Neutrophil (primary cell): Measurements from ENCODE around the gene TMEM121.

Source experiments
- H3K27ac ChIP-seq: fragments of 200-600 bp; sonication (generic); 2 replicates; pipeline ENCODE4 v1.5.1; 2016; ENCODE audit warnings: mild to moderate bottlenecking, moderate library complexity
- H3K27me3 ChIP-seq: fragments of 200-600 bp; sonication (generic); 2 replicates; pipeline ENCODE4 v1.6.0; 2016; ENCODE audit warnings: mild to moderate bottlenecking
- H3K36me3 ChIP-seq: fragments of 200-600 bp; sonication (generic); 2 replicates; pipeline ENCODE4 v1.5.1; 2017
- H3K4me1 ChIP-seq, 2 experiments: fragments of 200-600 bp in 1 of 2; sonication (generic) in 1 of 2; 1 replicate in 1 of 2; 2 replicates in 1 of 2; pipeline versions ENCODE4 v1.5.1 to v1.6.1; 2013 to 2016; ENCODE audit warnings: low read depth in 1 of 2, low read length in 1 of 2, mild to moderate bottlenecking in 1 of 2, moderate library complexity in 1 of 2; ENCODE audit not compliant: control insufficient read depth in 1 of 2, insufficient read depth in 1 of 2
- H3K4me3 ChIP-seq, 2 experiments: fragments of 200-600 bp in 1 of 2; sonication (generic) in 1 of 2; 1 replicate in 1 of 2; 2 replicates in 1 of 2; pipeline ENCODE4 v1.5.1; 2013 to 2016; ENCODE audit warnings: low read depth in 1 of 2, low read length in 1 of 2, mild to moderate bottlenecking in 1 of 2, moderate library complexity in 1 of 2
- H3K9me3 ChIP-seq: fragments of 200-600 bp; sonication (generic); 2 replicates; pipeline ENCODE4 v1.5.1; 2016
- CTCF ChIP-seq: fragments of 200-600 bp; sonication (generic); IDR thresholded peaks from 2 replicates; pipeline ENCODE4 v1.5.1; 2016; ENCODE audit warnings: antibody characterized with exemption

The TMEM121 gene

DNA sequence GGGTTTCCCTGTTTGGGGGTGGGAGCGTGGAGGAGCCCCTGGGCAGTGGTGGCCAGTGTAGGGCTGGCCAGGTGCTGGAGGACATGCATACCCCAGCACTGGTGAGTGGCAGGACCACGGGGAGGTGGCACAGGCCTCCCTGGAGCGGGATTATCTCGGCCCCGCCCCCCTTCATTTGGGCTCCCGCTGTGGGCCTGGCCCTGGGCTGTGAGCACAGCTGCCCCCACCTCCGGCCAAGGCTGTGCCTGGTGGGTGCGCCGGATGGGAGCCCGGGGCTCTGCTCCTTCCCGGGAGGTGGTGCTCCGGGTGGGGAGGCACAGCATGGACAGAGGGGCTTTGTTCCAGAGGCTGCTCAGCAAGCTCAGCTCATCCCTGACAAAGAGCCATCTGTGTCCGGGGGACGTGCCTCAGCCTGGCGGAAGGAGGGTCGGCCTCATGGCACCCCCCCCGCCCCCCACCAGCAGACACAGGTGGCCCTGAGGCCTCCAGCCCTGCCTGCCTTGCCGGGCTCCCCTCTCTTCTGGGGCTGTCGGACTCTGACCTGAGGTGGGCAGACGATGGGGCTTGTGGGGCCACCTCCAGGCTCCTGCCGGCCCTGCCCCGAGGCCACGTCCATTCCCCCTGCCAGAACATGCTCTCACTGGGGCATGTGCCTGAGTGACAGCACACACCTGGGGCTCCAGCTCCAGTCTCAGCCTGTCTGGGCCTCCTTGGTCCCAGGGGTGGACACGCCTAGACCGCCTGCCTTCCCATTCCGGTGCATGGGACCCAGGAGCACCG is 26.9 kb upstream of the TMEM121 start:
- peaks cover 18% of the 10 kb centered on the region for H3K36me3 ChIP-seq
- H3K9me3 ChIP-seq: no peaks in the 10 kb centered on the region
- TF ChIP-seq CTCF: no peak
- no peaks in the 10 kb centered on the region for H3K4me1 ChIP-seq
- no peak overlapping the region for H3K4me3 ChIP-seq
- H3K27me3 ChIP-seq: no peaks in the 10 kb centered on the region
- no peak overlapping the region for H3K27ac ChIP-seq

GRCh38 chr14:105500036-105500725 is 26.2 kb upstream of the TMEM121 start:
- H3K9me3 ChIP-seq: no peaks in the 10 kb centered on the region
- no peak for TF ChIP-seq CTCF
- peaks cover 18% of the 10 kb centered on the region for H3K36me3 ChIP-seq
- H3K4me1 ChIP-seq: no peaks in the 10 kb centered on the region
- no peak overlapping the region for H3K4me3 ChIP-seq
- H3K27me3 ChIP-seq: peaks cover 3% of the 10 kb centered on the region
- H3K27ac ChIP-seq: no peak overlapping the region

DNA sequence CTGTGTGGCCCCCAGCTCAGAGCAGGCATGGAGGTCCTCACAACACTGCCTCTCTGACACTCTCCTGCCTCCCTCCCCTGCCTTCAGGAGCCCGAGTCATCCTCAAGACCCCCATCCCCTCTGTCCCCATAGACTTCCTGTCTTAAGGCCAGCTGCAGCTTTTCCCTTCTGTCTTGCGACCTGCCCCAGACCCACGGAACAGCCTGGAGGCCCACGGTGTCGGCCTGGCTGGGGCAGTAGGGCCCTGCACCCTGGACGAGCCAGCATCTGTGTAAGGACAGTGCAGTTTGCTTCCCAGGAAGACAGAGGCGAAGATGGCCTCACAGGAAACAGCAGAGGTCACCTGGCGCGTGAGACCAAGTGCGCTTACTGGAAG is 25.7 kb upstream of the TMEM121 start:
- TF ChIP-seq CTCF: no peak
- Histone ChIP-seq H3K4me1 (no peaks in the 10 kb centered on the region), H3K27me3 (peaks cover 6% of the 10 kb centered on the region), H3K4me3 (no peak overlapping the region), H3K27ac (no peak overlapping the region), H3K9me3 (no peaks in the 10 kb centered on the region), H3K36me3 (peaks cover 18% of the 10 kb centered on the region)

DNA sequence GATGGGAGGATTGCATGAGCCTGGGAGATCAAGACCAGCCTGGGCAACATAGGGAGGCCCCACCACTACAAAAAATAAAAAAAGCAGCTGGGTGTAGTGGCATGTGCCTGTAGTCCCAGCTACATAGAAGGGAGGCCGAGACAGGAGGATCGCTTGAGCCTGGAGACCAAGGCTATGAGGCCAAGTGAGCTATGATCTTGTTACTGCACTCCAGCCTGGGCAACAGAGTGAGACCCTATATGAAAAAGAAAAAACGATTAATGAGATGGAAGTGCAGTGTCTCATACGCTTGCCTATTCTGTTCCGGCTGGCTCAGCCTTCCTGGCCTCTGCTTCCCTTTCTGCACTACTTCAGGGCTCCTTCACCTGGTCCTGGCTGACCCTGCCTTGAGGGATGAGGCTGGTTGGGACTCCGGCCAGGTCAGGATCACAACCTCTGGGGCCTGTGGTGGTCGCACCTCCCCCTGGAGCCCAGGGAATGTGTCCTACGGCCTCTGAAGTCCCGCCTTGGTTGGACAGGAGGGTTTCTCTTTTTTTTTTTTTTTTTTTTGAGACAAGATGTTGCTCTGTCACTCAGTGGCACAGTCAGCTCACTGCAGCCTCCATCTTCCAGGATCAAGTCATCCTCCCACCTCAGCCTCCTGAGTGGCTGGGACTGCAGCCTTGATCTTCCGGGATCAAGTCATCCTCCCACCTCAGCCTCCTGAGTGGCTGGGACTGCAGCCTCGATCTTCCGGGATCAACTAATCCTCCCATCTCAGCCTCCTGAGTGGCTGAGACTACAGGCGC is 24.7 kb upstream of the TMEM121 start:
- peaks cover 18% of the 10 kb centered on the region for H3K36me3 ChIP-seq
- H3K4me3 ChIP-seq: no peak overlapping the region
- peaks cover 13% of the 10 kb centered on the region for H3K27me3 ChIP-seq
- TF ChIP-seq CTCF: no peak
- no peaks in the 10 kb centered on the region for H3K4me1 ChIP-seq
- no peak overlapping the region for H3K27ac ChIP-seq
- H3K9me3 ChIP-seq: no peaks in the 10 kb centered on the region

DNA sequence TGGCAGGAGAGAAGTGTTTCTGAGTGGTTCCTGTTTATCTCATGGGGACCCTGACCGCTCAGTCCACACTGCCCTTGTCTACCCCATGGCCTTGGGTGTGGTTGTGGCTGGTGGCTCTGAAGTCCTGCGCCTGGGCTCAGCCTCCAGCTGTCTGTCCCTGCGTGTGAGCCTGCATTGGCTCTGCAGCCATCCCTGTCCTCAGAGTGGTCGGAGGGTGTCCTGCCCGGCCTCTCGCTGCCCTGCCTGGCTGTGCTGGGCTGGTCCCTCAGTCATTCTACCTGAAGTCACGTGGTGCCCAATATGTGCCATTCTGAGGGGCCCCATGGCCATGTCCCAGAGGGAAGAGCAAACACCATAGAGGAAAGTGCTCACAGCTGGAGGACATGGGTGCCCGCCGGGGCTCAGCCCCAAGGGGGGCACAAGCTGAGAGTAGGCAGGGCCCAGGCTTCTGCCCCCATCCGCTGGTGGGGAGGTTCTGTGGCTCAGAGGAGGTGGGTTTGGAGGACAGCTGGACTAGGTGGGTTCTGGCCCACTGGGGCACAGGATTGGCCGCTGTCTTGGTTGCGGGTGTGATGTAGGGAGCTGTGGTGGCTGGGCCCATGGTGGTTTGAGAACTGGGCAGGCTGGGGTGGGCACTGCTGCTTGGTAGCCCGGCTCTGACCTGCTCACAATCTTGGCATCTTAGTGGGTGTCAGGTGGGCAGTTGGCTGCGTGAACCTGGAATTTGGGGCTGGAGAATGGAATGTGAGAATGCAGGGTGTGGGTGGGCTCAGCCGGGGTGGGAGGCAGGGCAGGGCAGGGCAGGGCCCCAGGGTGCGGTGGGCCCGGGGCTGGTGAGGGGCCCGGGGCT is 23.7 kb upstream of the TMEM121 start:
- peaks cover 14% of the 10 kb centered on the region for H3K36me3 ChIP-seq
- H3K4me3 ChIP-seq: no peak overlapping the region
- H3K9me3 ChIP-seq: no peaks in the 10 kb centered on the region

More for the DNA sequence above, 23.7 kb upstream of the TMEM121 start:
- peaks cover 23% of the 10 kb centered on the region for H3K27me3 ChIP-seq
- no peak overlapping the region for H3K27ac ChIP-seq
- H3K4me1 ChIP-seq: no peaks in the 10 kb centered on the region
- TF ChIP-seq CTCF: no peak
